GM12878 (cell line): ENCODE measurements around the gene METRNL. TPM values are rescaled to one million over a fixed set of nuclear protein-coding genes. Genes with fewer than 3 reads are reported as not detected.

Experiments
- ATAC-seq: fragments of 200-7000 bp; cut with Tn5 transposase; 3 replicates; pipeline ENCODE4 v1.9.1; 2020; ENCODE audit warnings: mild to moderate bottlenecking, moderate library complexity
- BruUV-seq: library from RNA; stranded (reverse); fragments of 400-500 nt; replicated peaks from 2 replicates; lab custom pipeline; 2021; lab: Mats Ljungman, UMichigan
- CTCF ChIA-PET: fragments of 300-600 bp; sonication (Branson Sonifier 250); formaldehyde crosslinking; extraction: SDS; loops from one replicate; lab custom pipeline; 2021; ENCODE audit warnings: inconsistent platforms; lab: Yijun Ruan, JAX
- POLR2A ChIA-PET: fragments of 350-600 bp; formaldehyde crosslinking; extraction: SDS; loops from one replicate; lab custom pipeline; 2021; ENCODE audit warnings: inconsistent platforms; lab: Charles Lee
- RAD21 ChIA-PET: fragments of 300-600 bp; sonication (Branson Sonifier 250); formaldehyde crosslinking; loops from one replicate; lab custom pipeline; 2023; ENCODE audit warnings: antibody characterized with exemption; ENCODE audit not compliant: unreplicated experiment; lab: Charles Lee
- SMC1A ChIA-PET: fragments of 300-600 bp; sonication (Branson Sonifier 250); formaldehyde crosslinking; loops from one replicate; lab custom pipeline; 2023; ENCODE audit not compliant: unreplicated experiment, uncharacterized antibody; lab: Charles Lee
- DNase-seq: peaks from one replicate; pipeline ENCODE4 v3.0.0-alpha.2; 2011; ENCODE audit warnings: low read depth, low spot score
- FAIRE-seq: peaks from 3 replicates; lab custom pipeline; 2011; peaks lifted over from hg19 to GRCh38; lab: Jason Lieb, UNC
- H2AFZ ChIP-seq: 2 replicates; pipeline ENCODE4 v1.6.0; 2011; ENCODE audit warnings: low read depth, low read length, control low read depth; ENCODE audit not compliant: control insufficient read depth
- H3K27ac ChIP-seq: 2 replicates; pipeline ENCODE4 v1.5.1; 2011; ENCODE audit warnings: control low read depth; ENCODE audit not compliant: control insufficient read depth, insufficient read depth
- H3K27me3 ChIP-seq, 2 experiments: replicated peaks in 1 of 2; 2 replicates each; pipeline versions ENCODE4 v1.6.0 to v1.6.1; 2011; ENCODE audit warnings: low read length in 1 of 2; ENCODE audit not compliant: control insufficient read depth in 2 of 2, insufficient read depth in 2 of 2
- H3K36me3 ChIP-seq, 2 experiments: 2 replicates each; pipeline ENCODE4 v1.5.1; 2011; ENCODE audit warnings: low read length in 1 of 2; ENCODE audit not compliant: control insufficient read depth in 2 of 2, insufficient read depth in 2 of 2
- H3K4me1 ChIP-seq: 2 replicates; pipeline ENCODE4 v1.6.1; 2011; ENCODE audit warnings: mild to moderate bottlenecking, low read length, moderate library complexity, mixed read lengths; ENCODE audit not compliant: control insufficient read depth, insufficient read depth
- H3K4me2 ChIP-seq: 2 replicates; pipeline ENCODE4 v1.6.0; 2011; ENCODE audit warnings: control low read depth; ENCODE audit not compliant: control insufficient read depth, insufficient read depth
- H3K4me3 ChIP-seq: fragments of 200-600 bp; sonication (generic); 2 replicates; pipeline ENCODE4 v1.5.1; 2016
- H3K79me2 ChIP-seq: 2 replicates; pipeline ENCODE4 v1.6.0; 2011; ENCODE audit warnings: low read length; ENCODE audit not compliant: control insufficient read depth, insufficient read depth
- H3K9ac ChIP-seq: 2 replicates; pipeline ENCODE4 v1.8.0; 2011; ENCODE audit warnings: low read length, control low read depth, mixed read lengths; ENCODE audit not compliant: control insufficient read depth, insufficient read depth
- H3K9me3 ChIP-seq: replicated peaks from 3 replicates; pipeline ENCODE4 v1.5.1; 2011; ENCODE audit warnings: mild to moderate bottlenecking, low read length; ENCODE audit not compliant: control insufficient read depth, insufficient read depth
- H4K20me1 ChIP-seq: 2 replicates; pipeline ENCODE4 v1.6.0; 2011; ENCODE audit not compliant: control insufficient read depth, insufficient read depth
- CBX3 ChIP-seq: fragments of 200-600 bp; sonication (generic); IDR thresholded peaks from 2 replicates; pipeline ENCODE4 v1.6.1; 2016; ENCODE audit warnings: low read depth, borderline replicate concordance
- CEBPZ ChIP-seq: fragments of 150-350 bp; IDR thresholded peaks from 2 replicates; pipeline ENCODE4 v1.6.1; 2016; ENCODE audit warnings: low read depth, low read length
- CHD1 ChIP-seq: IDR thresholded peaks from 2 replicates; pipeline ENCODE4 v1.6.1; 2012; ENCODE audit warnings: low read depth, low read length, improper control_type of control experiment
- JUND ChIP-seq: IDR thresholded peaks from 2 replicates; pipeline ENCODE4 v1.6.1; 2012; ENCODE audit warnings: low read depth, mild to moderate bottlenecking, low read length, improper control_type of control experiment, moderate library complexity
- MAX ChIP-seq: IDR thresholded peaks from 2 replicates; pipeline ENCODE4 v1.6.1; 2012; ENCODE audit warnings: low read depth, low read length, improper control_type of control experiment
- MTA3 ChIP-seq: IDR thresholded peaks from 2 replicates; pipeline ENCODE4 v1.6.1; 2012; ENCODE audit warnings: low read length, inconsistent platforms, borderline replicate concordance
- MXI1 ChIP-seq: fragments of 150-350 bp; IDR thresholded peaks from 2 replicates; pipeline ENCODE4 v1.6.1; 2011; ENCODE audit warnings: low read depth, mild to moderate bottlenecking, inconsistent platforms, low read length, improper control_type of control experiment
- NBN ChIP-seq: fragments of 450-650 bp; IDR thresholded peaks from 2 replicates; pipeline ENCODE4 v1.6.1; 2016
- NFIC ChIP-seq: IDR thresholded peaks from 2 replicates; pipeline ENCODE4 v1.6.1; 2012; ENCODE audit warnings: low read depth, mild to moderate bottlenecking, inconsistent platforms, low read length, moderate library complexity
- POLR2AphosphoS2 ChIP-seq: IDR thresholded peaks from 2 replicates; pipeline ENCODE4 v1.6.1; 2011; ENCODE audit warnings: low read depth, mild to moderate bottlenecking, low read length, improper control_type of control experiment, moderate library complexity
- POU2F2 ChIP-seq: IDR thresholded peaks from 3 replicates; pipeline ENCODE4 v1.6.1; 2011; ENCODE audit warnings: low read depth, mild to moderate bottlenecking, low read length, borderline replicate concordance
- SREBF2 ChIP-seq: IDR thresholded peaks from 2 replicates; pipeline ENCODE4 v1.6.1; 2012; ENCODE audit warnings: mild to moderate bottlenecking, low read length
- TCF12 ChIP-seq: IDR thresholded peaks from 2 replicates; pipeline ENCODE4 v1.6.1; 2011; ENCODE audit warnings: low read depth, mild to moderate bottlenecking, low read length
- ZNF24 ChIP-seq: fragments of 450-650 bp; IDR thresholded peaks from 2 replicates; pipeline ENCODE4 v1.6.1; 2017; ENCODE audit warnings: antibody characterized with exemption, mild to moderate bottlenecking
- ZNF274 ChIP-seq: IDR thresholded peaks from one replicate; pipeline ENCODE4 v1.8.0; 2011; ENCODE audit not compliant: insufficient read length, insufficient read depth
- WGBS: methylation state at CpG from one replicate; pipeline ENCODE4 v1.1.6; 2016; ENCODE audit warnings: low lambda C conversion rate; ENCODE audit not compliant: insufficient replicate concordance, insufficient coverage; ENCODE audit errors: missing lambda C conversion rate; 5-methylcytosine and 5-hydroxymethylcytosine counted together
- in situ Hi-C: fragments of 300-500 bp; cut with MboI; formaldehyde crosslinking; loops from 9 replicates; pipeline ENCODE4 v1.14.3; 2018; ENCODE audit warnings: mixed read lengths
- intact Hi-C: fragments of 100-400 bp; cut with micrococcal nuclease; formaldehyde crosslinking; loops from one replicate; pipeline ENCODE4 v1.14.2; 2022; ENCODE audit not compliant: unreplicated experiment
- polyA plus RNA-seq, 11 experiments: library from polyadenylated mRNA; depleted of rRNA in 4 of 11; unstranded in 6 of 11; stranded (reverse) in 5 of 11; fragments of >200 nt; fragmentation: Nextera tagmentation in 4 of 11; fragmentation: Illumina TruSeq in 1 of 11; extraction: Ambion mirVana in 4 of 11; extraction: Trizol in 1 of 11; gene quantifications; 1 replicate in 1 of 11; 2 replicates in 10 of 11; pipeline versions ENCODE4 v1.2.1 to v1.2.3, GENCODE V29; 2011 to 2016; ENCODE audit warnings: inconsistent platforms in 2 of 11, missing spikeins in 2 of 11, low read depth in 1 of 11
- total RNA-seq, 4 experiments: library from RNA; depleted of rRNA in 3 of 4; stranded (reverse); fragments of >200 nt in 3 of 4; fragmentation: Illumina TruSeq in 1 of 4; extraction: Trizol in 1 of 4; gene quantifications; 2 replicates each; pipeline versions ENCODE4 v1.2.1 to v1.2.3, GENCODE V29; 2013 to 2021
- TF ChIP-seq, protein P1 (sequence below): IDR thresholded peaks from 2 replicates; pipeline ENCODE4 v1.6.1; 2012; ENCODE audit warnings: low read depth, low read length, improper control_type of control experiment
- TF ChIP-seq, protein P2 (sequence below): fragments of 450-650 bp; conservative IDR thresholded peaks from 2 replicates; pipeline ENCODE4 v1.6.1; 2017; ENCODE audit warnings: mild to moderate bottlenecking, moderate library complexity

METRNL gene
- total and polyA plus RNA-seq, 10 of the 15 experiments (the other 5 are each of a cell fraction or from before 2014, with no cell fraction given), result 0.05 to 3.7 (median 0.48) TPM; not detected in 2

- no peaks in the 10 kb centered on the region for H3K36me3 ChIP-seq
- no peaks in the 10 kb centered on the region for H4K20me1 ChIP-seq
- no peaks in the 10 kb centered on the region for H3K4me1 ChIP-seq
- no peaks in the 10 kb centered on the region for H3K79me2 ChIP-seq
- intact Hi-C loops, result no loop called here
- ChIA-PET CTCF (no interaction called here), POLR2A (no interaction called here), RAD21 (no interaction called here), SMC1A (no interaction called here)
- no peak overlapping the region for H3K4me3 ChIP-seq
- no TSS peak for BruUV-seq
- no peak overlapping the region for H3K9ac ChIP-seq
- ATAC-seq (no peak), FAIRE-seq (no peak), DNase-seq (no peak)
- peaks cover 0 to 9% of the 10 kb centered on the region in 2 experiments; a peak in 2 of 4 replicates for H3K27me3 ChIP-seq
- no peak overlapping the region for H3K27ac ChIP-seq
- H3K9me3 ChIP-seq, result no peaks in the 10 kb centered on the region
- 55% methylated on average over 22 of the region's 28 CpGs for WGBS
- H3K4me2 ChIP-seq, result no peak overlapping the region
- TF ChIP-seq ZNF274, result no peak
- TF ChIP-seq, protein P1, sequence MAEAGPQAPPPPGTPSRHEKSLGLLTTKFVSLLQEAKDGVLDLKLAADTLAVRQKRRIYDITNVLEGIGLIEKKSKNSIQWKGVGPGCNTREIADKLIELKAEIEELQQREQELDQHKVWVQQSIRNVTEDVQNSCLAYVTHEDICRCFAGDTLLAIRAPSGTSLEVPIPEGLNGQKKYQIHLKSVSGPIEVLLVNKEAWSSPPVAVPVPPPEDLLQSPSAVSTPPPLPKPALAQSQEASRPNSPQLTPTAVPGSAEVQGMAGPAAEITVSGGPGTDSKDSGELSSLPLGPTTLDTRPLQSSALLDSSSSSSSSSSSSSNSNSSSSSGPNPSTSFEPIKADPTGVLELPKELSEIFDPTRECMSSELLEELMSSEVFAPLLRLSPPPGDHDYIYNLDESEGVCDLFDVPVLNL, result no peak
- TF ChIP-seq JUND, result no peak
- TF ChIP-seq POU2F2, result no peak
- no peak for TF ChIP-seq POLR2AphosphoS2
- no peak for TF ChIP-seq MAX
- TF ChIP-seq CBX3, result no peak
- TF ChIP-seq MTA3, result no peak
- TF ChIP-seq NFIC, result no peak
- TF ChIP-seq MXI1, result no peak
- no peak for TF ChIP-seq NBN
- TF ChIP-seq, protein P2, sequence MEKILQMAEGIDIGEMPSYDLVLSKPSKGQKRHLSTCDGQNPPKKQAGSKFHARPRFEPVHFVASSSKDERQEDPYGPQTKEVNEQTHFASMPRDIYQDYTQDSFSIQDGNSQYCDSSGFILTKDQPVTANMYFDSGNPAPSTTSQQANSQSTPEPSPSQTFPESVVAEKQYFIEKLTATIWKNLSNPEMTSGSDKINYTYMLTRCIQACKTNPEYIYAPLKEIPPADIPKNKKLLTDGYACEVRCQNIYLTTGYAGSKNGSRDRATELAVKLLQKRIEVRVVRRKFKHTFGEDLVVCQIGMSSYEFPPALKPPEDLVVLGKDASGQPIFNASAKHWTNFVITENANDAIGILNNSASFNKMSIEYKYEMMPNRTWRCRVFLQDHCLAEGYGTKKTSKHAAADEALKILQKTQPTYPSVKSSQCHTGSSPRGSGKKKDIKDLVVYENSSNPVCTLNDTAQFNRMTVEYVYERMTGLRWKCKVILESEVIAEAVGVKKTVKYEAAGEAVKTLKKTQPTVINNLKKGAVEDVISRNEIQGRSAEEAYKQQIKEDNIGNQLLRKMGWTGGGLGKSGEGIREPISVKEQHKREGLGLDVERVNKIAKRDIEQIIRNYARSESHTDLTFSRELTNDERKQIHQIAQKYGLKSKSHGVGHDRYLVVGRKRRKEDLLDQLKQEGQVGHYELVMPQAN, result no peak
- TF ChIP-seq SREBF2, result no peak
- no peak for TF ChIP-seq TCF12
- no peak for TF ChIP-seq CEBPZ
- TF ChIP-seq CHD1, result no peak
- no peak for TF ChIP-seq ZNF24
- no peak overlapping the region for H2AFZ ChIP-seq
- in situ Hi-C loops, result no loop called here
Measured at GRCh38 chr17:83072600-83073358, 6.6 kb upstream of the METRNL start.
